ENCODE measurements around the gene SLC9A3.

SLC9A3 gene

DNA sequence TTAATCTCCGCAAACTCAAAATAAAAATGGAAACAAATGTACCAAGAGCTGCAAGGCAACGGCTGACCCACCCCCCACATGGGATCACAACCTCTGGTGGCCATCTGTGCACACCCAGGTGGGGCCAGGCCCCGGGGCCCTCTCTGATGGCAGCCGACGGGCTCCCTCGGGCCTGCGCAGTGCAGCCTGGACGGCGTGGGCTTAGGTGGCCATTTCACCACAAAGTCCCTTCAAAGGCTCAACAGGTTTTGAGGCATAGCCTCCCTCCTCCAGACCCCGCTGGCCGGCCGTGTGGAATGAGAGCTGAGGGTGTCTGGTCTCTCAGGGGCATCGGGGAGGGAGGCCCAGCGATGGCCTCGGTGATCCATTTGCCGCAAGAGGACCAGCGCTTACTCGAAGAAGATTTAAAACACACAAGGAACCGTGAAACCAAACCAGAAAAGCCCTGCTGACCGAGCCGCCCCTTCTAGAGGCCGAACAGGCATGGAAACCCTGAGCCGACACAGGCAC, 45.2 kb upstream of the SLC9A3 start:
- TF ChIP-seq TEAD4 (IDR thresholded peaks at IDR 0.05), result no peak
- no peak for TF ChIP-seq CREB1 (IDR thresholded peaks at IDR 0.05; ENCODE audit: low read depth)
- TF ChIP-seq, protein P1, sequence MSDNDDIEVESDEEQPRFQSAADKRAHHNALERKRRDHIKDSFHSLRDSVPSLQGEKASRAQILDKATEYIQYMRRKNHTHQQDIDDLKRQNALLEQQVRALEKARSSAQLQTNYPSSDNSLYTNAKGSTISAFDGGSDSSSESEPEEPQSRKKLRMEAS (IDR thresholded peaks at IDR 0.05), result no peak
- TF ChIP-seq FOXM1 (IDR thresholded peaks at IDR 0.05; ENCODE audit: borderline replicate concordance, low read depth), result no peak
- TF ChIP-seq NFIC (IDR thresholded peaks at IDR 0.05), result no peak
- TF ChIP-seq EGR1 (IDR thresholded peaks at IDR 0.05), result no peak
- TF ChIP-seq REST (IDR thresholded peaks at IDR 0.05; ENCODE audit: low read depth), result no peak
- no peak for TF ChIP-seq YY1 (IDR thresholded peaks at IDR 0.05; ENCODE audit: low read depth)
- TF ChIP-seq, protein P2, sequence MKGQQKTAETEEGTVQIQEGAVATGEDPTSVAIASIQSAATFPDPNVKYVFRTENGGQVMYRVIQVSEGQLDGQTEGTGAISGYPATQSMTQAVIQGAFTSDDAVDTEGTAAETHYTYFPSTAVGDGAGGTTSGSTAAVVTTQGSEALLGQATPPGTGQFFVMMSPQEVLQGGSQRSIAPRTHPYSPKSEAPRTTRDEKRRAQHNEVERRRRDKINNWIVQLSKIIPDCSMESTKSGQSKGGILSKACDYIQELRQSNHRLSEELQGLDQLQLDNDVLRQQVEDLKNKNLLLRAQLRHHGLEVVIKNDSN (IDR thresholded peaks at IDR 0.05), result no peak
- TF ChIP-seq RAD21 (IDR thresholded peaks at IDR 0.05; ENCODE audit: low read depth), result no peak
- no peak for TF ChIP-seq TCF12 (IDR thresholded peaks at IDR 0.05; ENCODE audit: low read depth)

- TF ChIP-seq NFIC (IDR thresholded peaks at IDR 0.05) (no peak), ZBTB7A (IDR thresholded peaks at IDR 0.05; ENCODE audit: low read depth) (no peak), TAF1 (IDR thresholded peaks at IDR 0.05; ENCODE audit: low read depth) (no peak)
- TF ChIP-seq, protein P2 (IDR thresholded peaks at IDR 0.05), result no peak
Observed at GRCh38 chr5:568809-569208, 44.6 kb upstream of the SLC9A3 start.

GRCh38 chr5:568061-568781, 44.0 kb upstream of the SLC9A3 start:
- no peak for TF ChIP-seq EGR1 (IDR thresholded peaks at IDR 0.05)
- no peak for TF ChIP-seq TEAD4 (IDR thresholded peaks at IDR 0.05)
- TF ChIP-seq EP300 (IDR thresholded peaks at IDR 0.05; ENCODE audit: borderline replicate concordance), result no peak
- TF ChIP-seq TCF12 (IDR thresholded peaks at IDR 0.05; ENCODE audit: low read depth), result no peak
- TF ChIP-seq, protein P1 (IDR thresholded peaks at IDR 0.05), result no peak
- TF ChIP-seq YY1 (IDR thresholded peaks at IDR 0.05; ENCODE audit: low read depth), result no peak
- TF ChIP-seq ZBTB7A (IDR thresholded peaks at IDR 0.05; ENCODE audit: low read depth), result no peak
- TF ChIP-seq FOXM1 (IDR thresholded peaks at IDR 0.05; ENCODE audit: borderline replicate concordance, low read depth), result no peak
- TF ChIP-seq CEBPB (IDR thresholded peaks at IDR 0.05), result no peak
- TF ChIP-seq CREB1 (IDR thresholded peaks at IDR 0.05; ENCODE audit: low read depth), result no peak
- TF ChIP-seq TAF1 (IDR thresholded peaks at IDR 0.05; ENCODE audit: low read depth), result no peak

DNA sequence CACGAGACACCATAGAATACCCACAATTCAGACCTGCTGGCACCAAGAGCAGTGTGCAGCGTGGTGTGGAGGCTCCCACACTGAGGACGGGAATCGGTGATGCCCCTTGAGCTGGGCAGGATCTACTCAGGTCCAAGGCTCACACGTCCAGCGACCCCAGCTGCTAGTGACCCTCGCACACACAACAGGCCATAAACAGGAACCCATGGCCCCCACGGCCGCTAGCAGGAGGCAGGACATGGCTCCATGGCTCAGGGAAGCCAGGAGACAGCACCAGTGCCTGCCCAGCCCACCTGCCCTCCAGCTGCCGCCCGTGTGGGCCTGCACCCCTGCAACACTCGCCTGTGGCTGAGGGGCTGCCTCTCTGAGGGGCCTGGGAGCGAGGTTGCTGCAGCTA, 43.4 kb upstream of the SLC9A3 start:
- TF ChIP-seq EGR1 (IDR thresholded peaks at IDR 0.05) (no peak), NFIC (IDR thresholded peaks at IDR 0.05) (no peak), TCF12 (IDR thresholded peaks at IDR 0.05; ENCODE audit: low read depth) (no peak), CREB1 (IDR thresholded peaks at IDR 0.05; ENCODE audit: low read depth) (no peak), TAF1 (IDR thresholded peaks at IDR 0.05; ENCODE audit: low read depth) (no peak), REST (IDR thresholded peaks at IDR 0.05; ENCODE audit: low read depth) (no peak), FOXM1 (IDR thresholded peaks at IDR 0.05; ENCODE audit: borderline replicate concordance, low read depth) (no peak), TEAD4 (IDR thresholded peaks at IDR 0.05) (no peak), CEBPB (IDR thresholded peaks at IDR 0.05) (no peak), YY1 (IDR thresholded peaks at IDR 0.05; ENCODE audit: low read depth) (no peak), EP300 (IDR thresholded peaks at IDR 0.05; ENCODE audit: borderline replicate concordance) (no peak), ZBTB7A (IDR thresholded peaks at IDR 0.05; ENCODE audit: low read depth) (no peak), RAD21 (IDR thresholded peaks at IDR 0.05; ENCODE audit: low read depth) (no peak)
- TF ChIP-seq, protein P2 (IDR thresholded peaks at IDR 0.05), result no peak
- TF ChIP-seq, protein P1 (IDR thresholded peaks at IDR 0.05), result no peak

DNA sequence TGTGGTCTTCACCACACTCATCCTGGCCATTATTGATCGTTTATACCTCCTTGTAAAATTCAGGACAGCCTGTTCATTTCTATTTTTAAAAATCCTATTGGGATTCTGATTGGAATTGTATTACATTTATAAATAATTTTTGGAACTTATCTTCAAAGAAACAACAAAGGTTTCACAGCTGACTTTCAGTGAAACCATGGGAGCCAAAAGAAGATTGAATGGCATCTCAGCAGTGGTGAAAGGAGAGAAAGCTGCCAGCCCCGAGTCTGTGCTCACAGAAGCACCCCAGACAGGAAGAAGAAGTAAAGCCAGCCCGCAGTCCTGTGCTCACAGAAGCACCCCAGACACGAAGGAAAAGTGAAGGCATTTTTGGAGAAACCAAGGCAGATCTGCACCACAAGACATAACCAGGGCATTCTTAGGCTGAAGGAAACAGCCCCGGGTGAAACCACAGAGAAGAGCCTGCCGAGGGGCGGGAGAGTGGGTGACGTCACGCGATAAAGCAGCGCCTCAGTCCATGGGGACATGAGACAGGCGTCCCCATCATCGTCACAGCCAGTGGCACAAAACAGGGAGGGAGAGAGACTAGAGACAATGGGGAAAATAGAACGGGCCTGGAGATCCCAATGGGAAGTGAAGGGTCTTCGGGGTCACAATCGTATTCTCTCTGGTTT, 42.5 kb upstream of the SLC9A3 start:
- TF ChIP-seq, protein P1 (IDR thresholded peaks at IDR 0.05), result no peak
- TF ChIP-seq, protein P2 (IDR thresholded peaks at IDR 0.05), result no peak
- no peak for TF ChIP-seq YY1 (IDR thresholded peaks at IDR 0.05; ENCODE audit: low read depth)
- TF ChIP-seq CREB1 (IDR thresholded peaks at IDR 0.05; ENCODE audit: low read depth), result no peak
- no peak for TF ChIP-seq EP300 (IDR thresholded peaks at IDR 0.05; ENCODE audit: borderline replicate concordance)

All from Ishikawa (cell line).